Measurements from ENCODE around the gene CGNL1.

CGNL1 gene

GRCh38 chr15:57456559-57456958 lies 80.3 kb downstream of the CGNL1 start:
- no peak for DNase-seq (ENCODE audit: low spot score)

- DNase-seq (ENCODE audit: low spot score): no peak
Measured at GRCh38 chr15:57457726-57458125, 81.4 kb downstream of the CGNL1 start.

- DNase-seq (ENCODE audit: low spot score): no peak
Measured at GRCh38 chr15:57458356-57458781, 82.1 kb downstream of the CGNL1 start.

DNA sequence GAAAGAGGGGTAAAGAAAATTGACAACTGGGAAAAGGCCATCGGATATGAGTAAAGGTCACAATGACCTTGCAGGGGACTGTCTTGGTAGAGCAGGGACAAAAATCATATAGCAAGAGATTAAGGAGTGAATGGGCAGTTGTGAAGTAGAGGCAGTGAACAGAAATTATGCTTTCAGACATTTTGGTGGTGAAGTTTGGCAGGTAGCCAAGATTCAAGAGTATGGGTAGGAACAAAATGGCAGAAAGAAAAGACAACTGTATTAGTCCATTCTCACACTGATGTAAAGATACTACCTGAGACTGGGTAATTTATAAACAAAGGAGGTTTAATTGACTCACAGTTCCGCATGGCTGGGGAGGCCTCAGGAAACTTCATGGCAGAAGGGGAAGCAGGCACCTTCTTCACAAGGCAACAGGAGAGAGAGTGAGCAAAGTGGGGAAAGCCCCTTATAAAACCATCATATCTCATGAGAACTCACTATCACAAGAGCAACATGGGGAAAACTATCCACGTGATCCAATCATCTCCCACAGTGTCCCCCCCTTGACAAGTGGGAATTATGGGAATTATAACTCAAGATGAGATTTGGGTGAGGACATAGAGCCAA lies 84.0 kb downstream of the CGNL1 start:
- no peak for DNase-seq (ENCODE audit: low spot score)

DNA sequence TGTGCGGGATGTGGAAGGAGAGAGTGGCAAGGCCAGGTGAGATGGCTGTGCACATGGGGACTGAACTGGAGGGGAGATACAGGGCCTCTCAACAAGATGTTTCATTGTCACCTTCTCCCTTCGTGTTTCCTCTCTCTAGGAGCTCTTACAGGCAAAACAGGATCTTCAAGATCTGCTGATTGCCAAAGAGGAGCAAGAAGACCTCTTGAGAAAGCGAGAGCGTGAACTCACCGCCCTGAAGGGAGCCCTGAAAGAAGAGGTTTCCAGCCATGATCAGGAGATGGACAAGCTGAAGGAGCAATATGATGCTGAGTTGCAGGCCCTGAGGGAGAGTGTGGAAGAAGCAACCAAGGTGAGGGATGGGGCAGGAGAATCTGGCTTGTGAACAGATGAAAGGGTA lies 85.2 kb downstream of the CGNL1 start:
- DNase-seq (ENCODE audit: low spot score): no peak

GRCh38 chr15:57462381-57462780 lies 86.1 kb downstream of the CGNL1 start:
- no peak for DNase-seq (ENCODE audit: low spot score)

DNA sequence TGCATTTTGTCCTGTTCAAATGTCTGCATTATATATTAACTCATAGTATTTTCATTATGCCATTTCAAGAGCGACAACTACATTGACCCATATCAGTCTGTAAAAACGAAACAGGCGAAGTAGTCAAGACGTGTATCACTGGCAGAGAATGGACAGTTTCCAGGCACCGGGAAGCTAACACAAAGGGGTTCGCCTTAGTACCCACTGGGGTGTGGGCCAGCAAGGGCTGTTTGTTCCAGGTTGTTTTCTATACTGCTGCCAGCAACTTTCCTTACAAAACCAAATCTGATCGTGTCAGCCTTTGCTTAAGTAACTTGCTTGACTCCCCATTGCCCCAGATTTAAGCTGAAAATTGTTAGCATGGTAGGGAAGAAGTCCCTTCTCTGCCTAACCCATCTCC lies 87.1 kb downstream of the CGNL1 start:
- no peak for DNase-seq (ENCODE audit: low spot score)

- no peak for DNase-seq (ENCODE audit: low spot score)
Measured at GRCh38 chr15:57464480-57464879, 88.2 kb downstream of the CGNL1 start.

DNA sequence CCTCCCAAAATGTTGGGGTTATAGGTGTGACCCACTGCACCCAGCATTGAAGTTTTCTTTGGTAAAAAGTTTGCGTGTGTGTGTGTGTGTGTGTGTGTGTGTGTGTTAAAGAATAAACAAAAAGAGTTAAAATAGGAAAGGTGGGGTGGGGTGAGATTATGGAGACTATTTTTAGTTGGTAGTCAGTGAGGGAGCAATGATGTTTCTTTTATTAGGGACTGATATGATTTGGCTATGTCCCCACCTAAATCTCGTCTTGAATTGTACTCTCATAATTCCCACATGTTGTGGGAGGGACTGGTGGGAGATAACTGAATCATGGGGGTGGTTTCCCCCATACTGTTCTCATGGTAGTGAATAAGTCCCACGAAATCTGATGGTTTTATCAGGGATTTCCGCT lies 92.2 kb downstream of the CGNL1 start:
- DNase-seq (ENCODE audit: low spot score): no peak

GRCh38 chr15:57470543-57470942 lies 94.2 kb downstream of the CGNL1 start:
- no peak for DNase-seq (ENCODE audit: low spot score)

DNA sequence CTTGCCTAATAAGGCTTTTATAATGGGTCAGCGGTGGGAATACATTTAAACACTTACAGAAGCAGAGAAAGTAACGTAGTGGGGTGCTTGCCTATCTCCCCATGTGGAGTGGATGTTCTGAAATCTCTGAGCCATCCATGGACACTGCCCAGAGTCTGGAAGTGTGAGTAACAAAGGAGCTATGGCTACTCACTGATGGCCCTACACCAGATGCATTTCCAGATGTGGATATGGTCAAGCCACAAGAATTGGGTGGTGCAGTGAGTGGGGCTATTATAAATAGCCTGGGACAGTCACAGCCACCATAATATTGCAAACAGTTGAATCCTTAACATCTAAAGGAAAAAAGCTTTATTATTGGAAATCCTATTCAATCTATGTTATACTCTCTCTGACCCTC lies 96.6 kb downstream of the CGNL1 start:
- no peak for DNase-seq (ENCODE audit: low spot score)

DNA sequence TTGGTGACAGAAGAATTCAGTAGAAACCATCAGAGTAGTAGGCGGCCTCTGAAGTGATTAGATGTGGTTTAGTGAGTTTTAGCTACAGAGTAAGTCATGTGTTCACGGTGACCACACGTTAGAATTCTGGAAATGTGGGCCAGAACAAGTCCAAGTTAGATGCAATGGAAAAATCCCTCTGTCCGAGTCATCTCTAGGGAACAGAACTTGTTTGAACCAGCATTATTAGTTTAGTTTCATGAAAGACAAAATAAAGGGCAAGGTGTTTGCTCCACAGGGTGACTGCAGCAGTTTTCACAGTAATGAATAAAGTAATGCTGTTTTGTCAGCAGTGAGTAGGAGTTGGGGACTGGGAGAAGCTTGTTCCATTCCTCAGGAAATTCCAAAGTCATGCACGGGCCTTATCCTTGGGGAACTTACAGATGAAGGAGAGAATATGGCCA lies 100.2 kb downstream of the CGNL1 start:
- DNase-seq (ENCODE audit: low spot score): no peak

- DNase-seq (ENCODE audit: low spot score): no peak
Measured at GRCh38 chr15:57477736-57478522, 101.6 kb downstream of the CGNL1 start.

- DNase-seq (ENCODE audit: low spot score): no peak
Measured at GRCh38 chr15:57479005-57479404, 102.7 kb downstream of the CGNL1 start.

- DNase-seq (ENCODE audit: low spot score): no peak
Measured at GRCh38 chr15:57481038-57481705, 104.9 kb downstream of the CGNL1 start.

- peak; percentile 79 for DNase-seq (ENCODE audit: low spot score)
Measured at GRCh38 chr15:57485869-57486268, 109.6 kb downstream of the CGNL1 start.

DNA sequence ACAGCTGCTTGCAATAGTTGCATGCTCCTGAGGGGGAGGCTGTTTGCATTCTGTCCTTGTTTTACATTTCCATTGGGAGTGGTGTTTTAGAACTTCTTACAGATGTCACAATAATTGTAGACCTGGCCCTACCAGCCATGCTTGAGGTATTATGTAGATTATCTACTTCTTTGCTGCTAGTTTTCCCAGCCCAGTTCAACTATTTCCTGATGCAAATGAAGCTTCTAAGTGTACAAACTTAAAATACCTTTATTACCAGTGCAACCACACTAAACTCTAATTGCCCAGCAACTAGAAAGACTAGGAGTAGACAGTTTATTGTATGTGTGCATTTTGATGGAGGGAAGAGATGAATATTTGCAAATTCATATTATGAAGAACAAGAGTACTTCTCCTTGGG lies 110.5 kb downstream of the CGNL1 start:
- DNase-seq (ENCODE audit: low spot score): no peak

GRCh38 chr15:57489122-57489521 lies 112.8 kb downstream of the CGNL1 start:
- DNase-seq (ENCODE audit: low spot score): no peak

- DNase-seq (ENCODE audit: low spot score): no peak
Measured at GRCh38 chr15:57493351-57493750, 117.0 kb downstream of the CGNL1 start.

DNA sequence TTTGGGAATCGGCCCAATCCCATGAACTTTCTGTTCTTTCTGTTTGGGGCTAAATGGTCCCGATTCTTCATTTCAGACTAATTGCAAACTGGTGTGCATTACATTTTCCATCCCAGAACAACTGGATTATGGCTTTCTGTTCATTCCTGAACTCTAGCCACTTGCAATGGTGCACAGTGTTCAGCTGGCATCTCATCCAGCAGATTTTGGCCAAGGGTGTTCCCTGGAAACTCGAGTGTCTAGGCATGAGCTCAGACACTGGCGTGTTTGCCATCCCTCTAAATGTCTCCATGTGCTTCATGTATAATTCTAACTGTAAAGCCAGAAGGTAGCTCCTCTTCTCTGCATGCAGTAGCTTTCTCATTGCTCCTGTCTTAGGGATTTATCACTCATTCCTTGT lies 118.3 kb downstream of the CGNL1 start:
- DNase-seq (ENCODE audit: low spot score): no peak

- DNase-seq (ENCODE audit: low spot score): no peak
Measured at GRCh38 chr15:57495041-57495440, 118.7 kb downstream of the CGNL1 start.

DNA sequence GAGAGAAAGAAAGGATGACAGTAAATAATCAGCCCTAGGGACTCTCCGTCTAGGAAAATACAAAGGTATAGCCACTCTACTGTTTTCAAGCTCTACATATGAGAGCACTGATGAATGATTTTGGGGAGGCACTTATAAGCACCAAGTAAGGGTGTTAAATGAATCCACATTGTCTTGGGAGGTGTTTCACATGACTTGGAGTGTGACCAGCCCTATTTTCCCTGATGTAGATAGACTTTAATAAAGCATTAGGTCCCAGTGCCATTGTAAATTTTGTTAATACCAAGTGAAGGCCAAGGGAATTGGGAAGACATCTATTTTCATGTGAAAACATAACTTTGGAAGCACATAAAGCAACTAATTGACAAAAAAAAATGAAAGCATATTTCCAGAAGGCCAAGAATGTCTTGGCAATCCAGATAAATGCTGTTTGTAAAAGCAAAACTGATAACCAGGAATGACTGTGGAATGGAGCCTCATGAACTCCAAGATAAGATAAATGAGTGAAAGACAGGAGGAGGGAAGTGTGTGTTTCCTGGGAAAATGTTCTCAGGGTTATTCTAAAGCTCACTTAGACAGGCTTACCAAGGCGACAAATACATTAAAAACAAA lies 119.4 kb downstream of the CGNL1 start:
- DNase-seq (ENCODE audit: low spot score): no peak

DNA sequence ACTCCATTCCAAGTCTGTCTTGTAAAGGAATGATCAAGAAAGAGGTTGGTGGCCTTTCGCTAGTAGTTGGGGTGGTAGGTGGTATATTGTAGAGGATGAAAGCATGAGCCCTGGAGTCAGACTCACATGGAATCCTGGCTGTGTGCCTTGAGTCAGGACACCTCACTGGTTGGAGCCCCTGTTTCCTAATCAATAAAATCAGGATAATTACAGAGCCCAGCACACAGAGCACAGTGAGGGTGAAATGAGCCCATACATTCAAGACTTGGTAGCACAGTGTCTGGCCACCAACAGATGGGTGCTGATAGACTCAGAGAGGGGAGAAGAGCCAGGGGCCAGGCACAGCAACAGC lies 120.3 kb downstream of the CGNL1 start:
- no peak for DNase-seq (ENCODE audit: low spot score)

Measured in LoVo (cell line).